Suprapubic skin (tissue), 4 donors: ENCODE data around the gene ATP5ME. TPM values are rescaled to one million over a fixed set of nuclear protein-coding genes. Genes with fewer than 3 reads are reported as not detected.

Experiments used
- DNase-seq, 2 donors: peaks; one replicate each; pipeline ENCODE4 v3.0.0-alpha.2; 2019; ENCODE audit warnings: low spot score in 2 of 2
- H3K27ac ChIP-seq: fragments of 200-600 bp; sonication (generic); one replicate; pipeline ENCODE4 v1.5.1; 2019
- H3K27me3 ChIP-seq: fragments of 200-600 bp; sonication (generic); one replicate; pipeline ENCODE4 v1.5.1; 2019
- H3K36me3 ChIP-seq: fragments of 200-600 bp; sonication (generic); one replicate; pipeline ENCODE4 v1.5.1; 2019
- H3K4me1 ChIP-seq: fragments of 200-600 bp; sonication (generic); one replicate; pipeline ENCODE4 v1.5.1; 2019
- H3K4me3 ChIP-seq: fragments of 200-600 bp; sonication (generic); one replicate; pipeline ENCODE4 v1.5.1; 2019; ENCODE audit warnings: mild to moderate bottlenecking
- H3K9me3 ChIP-seq: fragments of 200-600 bp; sonication (generic); one replicate; pipeline ENCODE4 v1.5.1; 2019
- EP300 ChIP-seq: sonication (generic); formaldehyde crosslinking; IDR thresholded peaks from one replicate; pipeline ENCODE4 v1.6.1; 2017; ENCODE audit warnings: antibody characterized with exemption
- POLR2A ChIP-seq, 2 donors: fragments of 450-650 bp; IDR thresholded peaks; one replicate each; pipeline ENCODE4 v1.6.1; 2017; ENCODE audit warnings: antibody characterized with exemption in 2 of 2, mild to moderate bottlenecking in 2 of 2, moderate library complexity in 2 of 2
- POLR2AphosphoS5 ChIP-seq, 3 donors: sonication (generic); formaldehyde crosslinking; IDR thresholded peaks; one replicate each; pipeline ENCODE4 v1.6.1; 2017; ENCODE audit warnings: antibody characterized with exemption in 3 of 3
- WGBS: methylation state at CpG from one replicate; pipeline ENCODE4 v1.1.5; 2018; 5-methylcytosine and 5-hydroxymethylcytosine counted together
- total RNA-seq, 4 donors: library from RNA; depleted of rRNA; stranded (reverse); fragments of >200 nt; gene quantifications; one replicate each; pipeline ENCODE4 v1.1.0, GENCODE V29; 2016
- TF ChIP-seq, protein P1 (sequence below), 2 donors: fragments of 200-600 bp in 1 of 2; fragments of 450-650 bp in 1 of 2; sonication (generic) in 1 of 2; IDR thresholded peaks; one replicate each; pipeline ENCODE4 v1.5.1; 2016 to 2019; ENCODE audit warnings: antibody characterized with exemption in 2 of 2, mild to moderate bottlenecking in 1 of 2, moderate library complexity in 1 of 2

The ATP5ME gene
- total RNA-seq, 4 donors from 2014 or later, result 60.2 to 167 (median 102) TPM

DNA sequence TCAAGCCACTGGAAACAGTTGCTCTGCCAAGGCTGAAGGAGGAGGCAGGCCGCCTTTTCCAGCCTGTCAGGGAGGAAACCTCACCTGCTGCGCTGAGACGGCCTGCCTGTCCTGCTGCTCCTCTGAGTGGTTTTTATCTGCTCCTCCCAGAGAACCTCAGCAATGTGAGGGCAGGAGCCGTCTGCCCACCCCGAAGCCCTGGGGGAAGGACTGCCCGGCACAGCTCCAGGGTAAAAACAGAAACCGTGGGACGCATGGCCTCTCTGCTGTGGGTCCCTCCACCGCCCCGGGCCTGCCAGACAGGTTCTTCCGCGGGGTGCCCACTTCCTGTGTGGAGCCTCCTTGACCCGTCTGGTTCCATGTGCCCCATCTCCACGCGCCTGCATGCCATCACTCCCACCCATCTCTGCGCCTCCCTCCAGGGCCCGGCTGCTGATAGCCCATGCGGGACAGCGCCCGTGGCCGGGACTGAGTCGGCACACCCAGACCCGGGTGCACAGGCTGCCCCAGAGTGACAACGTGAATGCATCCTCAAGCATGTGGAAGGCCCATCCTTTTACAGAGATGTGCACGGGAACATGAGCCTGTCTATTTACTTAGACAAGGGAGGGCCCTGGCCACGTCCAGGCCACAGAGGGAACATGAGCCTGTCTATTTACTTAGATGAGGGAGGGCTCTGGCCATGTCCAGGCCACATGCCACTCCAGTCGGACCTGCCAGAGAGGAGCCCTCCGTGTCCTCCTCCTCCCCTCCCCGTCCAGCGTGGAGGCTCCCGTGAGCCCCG is 18.9 kb upstream of the ATP5ME start:
- no peaks in the 10 kb centered on the region for H3K9me3 ChIP-seq
- TF ChIP-seq POLR2A (IDR thresholded peaks at IDR 0.05) (no peak), POLR2AphosphoS5 (IDR thresholded peaks at IDR 0.05) (no peak), EP300 (no peak)
- TF ChIP-seq, protein P1, sequence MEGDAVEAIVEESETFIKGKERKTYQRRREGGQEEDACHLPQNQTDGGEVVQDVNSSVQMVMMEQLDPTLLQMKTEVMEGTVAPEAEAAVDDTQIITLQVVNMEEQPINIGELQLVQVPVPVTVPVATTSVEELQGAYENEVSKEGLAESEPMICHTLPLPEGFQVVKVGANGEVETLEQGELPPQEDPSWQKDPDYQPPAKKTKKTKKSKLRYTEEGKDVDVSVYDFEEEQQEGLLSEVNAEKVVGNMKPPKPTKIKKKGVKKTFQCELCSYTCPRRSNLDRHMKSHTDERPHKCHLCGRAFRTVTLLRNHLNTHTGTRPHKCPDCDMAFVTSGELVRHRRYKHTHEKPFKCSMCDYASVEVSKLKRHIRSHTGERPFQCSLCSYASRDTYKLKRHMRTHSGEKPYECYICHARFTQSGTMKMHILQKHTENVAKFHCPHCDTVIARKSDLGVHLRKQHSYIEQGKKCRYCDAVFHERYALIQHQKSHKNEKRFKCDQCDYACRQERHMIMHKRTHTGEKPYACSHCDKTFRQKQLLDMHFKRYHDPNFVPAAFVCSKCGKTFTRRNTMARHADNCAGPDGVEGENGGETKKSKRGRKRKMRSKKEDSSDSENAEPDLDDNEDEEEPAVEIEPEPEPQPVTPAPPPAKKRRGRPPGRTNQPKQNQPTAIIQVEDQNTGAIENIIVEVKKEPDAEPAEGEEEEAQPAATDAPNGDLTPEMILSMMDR (IDR thresholded peaks at IDR 0.05), result no peak
- 68% methylated on average over 30 of the region's 32 CpGs for WGBS
- H3K4me3 ChIP-seq, result no peak overlapping the region
- no peak overlapping the region for H3K27ac ChIP-seq
- peaks cover 21% of the 10 kb centered on the region for H3K4me1 ChIP-seq
- H3K27me3 ChIP-seq, result no peaks in the 10 kb centered on the region
- no peak for DNase-seq
- H3K36me3 ChIP-seq, result no peaks in the 10 kb centered on the region

DNA sequence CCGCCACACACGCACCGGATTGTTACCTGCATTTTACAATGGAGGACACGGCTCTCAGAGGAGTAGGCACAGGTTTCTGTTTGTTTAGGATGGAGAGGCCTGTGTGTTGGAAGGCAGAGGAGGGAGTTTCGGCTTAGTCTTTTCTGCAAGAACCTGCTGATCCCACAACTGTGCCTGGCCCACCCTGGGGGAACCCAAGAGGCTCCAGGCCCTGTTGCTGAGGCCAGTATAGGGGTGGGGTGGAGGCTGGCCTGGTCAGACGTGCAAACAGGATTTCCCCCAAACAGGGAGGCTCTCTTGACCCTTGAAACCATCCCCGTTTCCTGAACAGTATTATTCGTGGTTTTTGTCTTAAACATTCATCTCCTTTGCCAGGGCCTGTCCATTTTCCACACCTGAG is 15.6 kb upstream of the ATP5ME start:
- Histone ChIP-seq H3K4me3 (peak overlapping the region; percentile 56), H3K27me3 (no peaks in the 10 kb centered on the region), H3K4me1 (peaks cover 37% of the 10 kb centered on the region), H3K27ac (peak overlapping the region; percentile 82), H3K9me3 (no peaks in the 10 kb centered on the region), H3K36me3 (no peaks in the 10 kb centered on the region)
- WGBS, result 81% methylated on average over 8 of the region's 8 CpGs
- peak in 1 of 2 donors; percentile 67 for DNase-seq
- TF ChIP-seq POLR2A (IDR thresholded peaks at IDR 0.05) (no peak), POLR2AphosphoS5 (IDR thresholded peaks at IDR 0.05) (no peak), EP300 (no peak)
- TF ChIP-seq, protein P1 (IDR thresholded peaks at IDR 0.05), result no peak

DNA sequence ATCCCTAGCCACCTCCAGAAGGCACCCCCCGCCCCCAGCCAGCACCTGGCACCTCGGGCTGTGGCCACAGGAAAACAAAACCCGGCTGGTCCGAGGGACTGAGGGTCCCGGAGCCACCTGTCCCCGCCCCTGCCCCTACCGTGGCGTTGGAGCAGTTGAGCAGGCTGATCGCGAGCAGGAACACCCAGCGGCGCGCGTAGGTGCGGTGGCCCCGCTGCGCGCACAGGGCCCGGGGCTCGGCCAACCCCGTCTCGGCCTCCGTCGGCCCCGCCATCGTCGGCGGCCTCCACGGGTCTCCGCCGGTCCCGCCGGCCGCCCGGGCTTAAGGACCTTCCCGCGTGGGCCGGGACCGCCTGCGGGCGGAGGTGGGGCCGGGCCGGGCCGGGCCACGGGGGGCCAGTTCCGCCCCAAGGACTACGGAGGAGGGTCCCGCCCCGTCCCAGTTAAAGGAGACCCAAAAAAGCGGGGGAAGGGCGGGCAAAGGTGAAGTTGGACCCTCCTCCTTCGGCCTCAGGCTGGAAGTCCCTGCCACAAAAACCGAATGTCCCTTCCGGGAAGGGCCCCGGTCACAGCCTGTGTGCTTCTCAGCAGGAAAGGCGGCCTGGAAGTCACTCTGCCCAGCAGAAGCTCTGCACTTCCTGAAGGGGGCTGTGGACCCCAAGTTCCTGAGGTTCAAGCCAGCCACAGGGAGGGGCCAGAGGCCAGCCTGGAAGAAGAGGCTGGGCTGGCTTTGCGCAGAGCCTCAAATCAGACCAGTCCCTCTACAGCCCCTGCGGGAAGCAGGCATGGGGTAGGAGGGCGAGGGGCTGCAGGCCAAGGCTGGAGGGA is 15.0 kb upstream of the ATP5ME start, which contains the start of gene SLC49A3:
TSS of gene SLC49A3 (minus strand) at position 298 of the 828 bp plus-strand sequence. CDS start at position 274, 24 bp downstream.
- peak within 1 kb of the TSS; percentile 56 for H3K4me3 ChIP-seq
- WGBS, result 21% methylated on average over 22 of the region's 59 CpGs
- H3K27ac ChIP-seq, result peak within 1 kb of the TSS; percentile 82
- H3K36me3 ChIP-seq, result no peaks in the 10 kb centered on the region
- peak in 1 of 2 donors; percentile 81 for DNase-seq
- no peak for TF ChIP-seq POLR2AphosphoS5 (IDR thresholded peaks at IDR 0.05)
- no peak for TF ChIP-seq EP300
- TF ChIP-seq POLR2A (IDR thresholded peaks at IDR 0.05), result no peak
- TF ChIP-seq, protein P1 (IDR thresholded peaks at IDR 0.05), result no peak
- no peaks in the 10 kb centered on the region for H3K9me3 ChIP-seq
- peaks cover 39% of the 10 kb centered on the region for H3K4me1 ChIP-seq
- no peaks in the 10 kb centered on the region for H3K27me3 ChIP-seq

DNA sequence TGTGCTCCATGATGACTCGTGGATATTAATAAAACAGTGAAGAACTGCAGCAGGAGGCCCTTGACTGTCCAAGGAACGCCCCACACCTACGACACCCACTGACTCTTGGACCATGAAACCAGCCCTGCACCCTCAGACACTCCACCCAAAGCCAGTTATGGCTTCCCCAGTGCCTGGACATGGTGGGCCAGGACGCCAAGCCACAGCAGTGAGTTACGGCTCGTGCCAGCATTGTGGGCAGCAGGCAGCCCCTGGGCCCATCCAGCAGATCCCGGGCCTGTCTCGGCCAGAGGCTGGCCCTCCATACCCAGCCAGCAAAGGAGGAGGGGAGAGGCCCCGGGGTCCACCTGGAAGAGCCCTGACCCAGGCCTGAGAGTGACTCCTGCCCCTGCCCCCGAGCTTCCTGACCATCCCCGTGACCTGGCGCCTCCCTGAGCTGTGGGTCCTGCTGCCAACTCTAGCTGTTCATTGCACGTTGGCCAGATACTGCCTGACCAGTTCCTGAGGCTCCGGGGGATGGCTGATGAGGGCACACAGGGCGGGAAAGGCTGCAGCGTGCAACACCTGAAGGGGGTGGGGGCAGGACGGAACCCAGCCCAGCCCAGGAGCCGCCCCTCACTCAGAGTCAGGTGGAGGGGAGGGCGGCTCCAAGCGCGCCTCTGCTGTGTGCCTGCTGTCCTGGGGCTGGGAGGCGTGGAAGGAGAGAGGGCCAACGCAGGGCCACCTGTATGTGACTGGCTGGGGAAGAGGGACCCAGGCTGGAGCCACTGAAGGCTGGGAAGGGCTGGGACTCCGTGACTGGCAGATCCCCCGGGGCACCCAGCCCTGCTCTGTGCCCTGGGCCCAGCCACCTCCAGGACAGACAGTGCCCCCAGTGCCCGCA is 14.1 kb upstream of the ATP5ME start:
- 52% methylated on average over 15 of the region's 26 CpGs for WGBS
- H3K27ac ChIP-seq, result peak overlapping the region; percentile 82

More for the DNA sequence above, 14.1 kb upstream of the ATP5ME start:
- Histone ChIP-seq H3K4me1 (peaks cover 48% of the 10 kb centered on the region), H3K4me3 (peak overlapping the region; percentile 56), H3K36me3 (no peaks in the 10 kb centered on the region), H3K9me3 (no peaks in the 10 kb centered on the region), H3K27me3 (no peaks in the 10 kb centered on the region)
- TF ChIP-seq, protein P1 (IDR thresholded peaks at IDR 0.05), result no peak
- no peak for TF ChIP-seq POLR2A (IDR thresholded peaks at IDR 0.05)
- TF ChIP-seq EP300, result no peak
- no peak for TF ChIP-seq POLR2AphosphoS5 (IDR thresholded peaks at IDR 0.05)
- DNase-seq, result peak; percentile 69 to 79
